ENCODE results near the gene TOMM34. TPM values are rescaled to one million over a fixed set of nuclear protein-coding genes. Genes with fewer than 3 reads are reported as not detected.

TOMM34 gene
- total RNA-seq, 8 experiments from 2014 or later, result 14.6 to 80.9 (median 23.6) TPM

GRCh38 chr20:44959082-44959637, 1.0 kb downstream of the TOMM34 start:
- Histone ChIP-seq H3K4me3 (peak overlapping the region; percentile 47 to 73 (median 68)), H3K4me1 (replicated peaks in 1 of 2) (peaks cover 7 to 8% of the 10 kb centered on the region in 2 donors), H3K27ac (no peak overlapping the region)
- WGBS, 10 experiments, result 0 to 46% (median 9%) methylated on average over 1 to 8 of the region's 8 CpGs
- in situ Hi-C loops (cut with MboI; ENCODE audit: low pct_unique_long_range_greater_than_20kb in 2 of 9, low sequenced_read_pairs in 9 of 9, unreplicated experiment in 9 of 9), result no loop called here
- no peak for ATAC-seq (replicated peaks in 6 of 8)

- no peak for ATAC-seq (replicated peaks in 6 of 8)
- Histone ChIP-seq H3K4me3 (no peak overlapping the region), H3K27ac (no peak overlapping the region), H3K4me1 (replicated peaks in 1 of 2) (peaks cover 7 to 8% of the 10 kb centered on the region in 2 donors)
- WGBS, 10 experiments, result 83 to 100% (median 96%) methylated on average over 2 to 8 of the region's 8 CpGs; no CpG with 5 or more reads in 1 of the 10 experiments
- in situ Hi-C loops (cut with MboI; ENCODE audit: low pct_unique_long_range_greater_than_20kb in 2 of 9, low sequenced_read_pairs in 9 of 9, unreplicated experiment in 9 of 9), result no loop called here
Observed at GRCh38 chr20:44958276-44958675, 1.9 kb downstream of the TOMM34 start.

- no peak for ATAC-seq (replicated peaks in 6 of 8)
- in situ Hi-C loops (cut with MboI; ENCODE audit: low pct_unique_long_range_greater_than_20kb in 2 of 9, low sequenced_read_pairs in 9 of 9, unreplicated experiment in 9 of 9), result no loop called here
- WGBS, 10 experiments, result 83 to 100% (median 90%) methylated on average over 1 to 3 of the region's 3 CpGs; no CpG with 5 or more reads in 2 of the 10 experiments
- H3K27ac ChIP-seq, result no peak overlapping the region
- H3K4me3 ChIP-seq, result no peak overlapping the region
- H3K4me1 ChIP-seq (replicated peaks in 1 of 2), result peaks cover 7 to 8% of the 10 kb centered on the region in 2 donors
Observed at GRCh38 chr20:44956410-44956809, 3.8 kb downstream of the TOMM34 start.

GRCh38 chr20:44955270-44955669, 4.9 kb downstream of the TOMM34 start:
- peaks cover 7 to 8% of the 10 kb centered on the region in 2 donors for H3K4me1 ChIP-seq (replicated peaks in 1 of 2)
- no peak for ATAC-seq (replicated peaks in 6 of 8)
- no peak overlapping the region for H3K27ac ChIP-seq
- WGBS, 10 experiments, result 92 to 100% (median 94%) methylated on average over 1 to 4 of the region's 4 CpGs; no CpG with 5 or more reads in 5 of the 10 experiments
- in situ Hi-C loops (cut with MboI; ENCODE audit: low pct_unique_long_range_greater_than_20kb in 2 of 9, low sequenced_read_pairs in 9 of 9, unreplicated experiment in 9 of 9), result no loop called here
- H3K4me3 ChIP-seq, result no peak overlapping the region

GRCh38 chr20:44954211-44954610, 6.0 kb downstream of the TOMM34 start:
- Histone ChIP-seq H3K27ac (no peak overlapping the region), H3K4me1 (replicated peaks in 1 of 2) (peaks cover 4 to 6% of the 10 kb centered on the region in 2 donors), H3K4me3 (no peak overlapping the region)
- WGBS, 10 experiments, result 91 to 100% (median 100%) methylated on average over 2 to 5 of the region's 5 CpGs; no CpG with 5 or more reads in 1 of the 10 experiments
- in situ Hi-C loops (cut with MboI; ENCODE audit: low pct_unique_long_range_greater_than_20kb in 2 of 9, low sequenced_read_pairs in 9 of 9, unreplicated experiment in 9 of 9), result no loop called here
- no peak for ATAC-seq (replicated peaks in 6 of 8)

- no peak for ATAC-seq (replicated peaks in 6 of 8)
- 50 to 100% (median 100%) methylated on average over 1 of the region's 1 CpG; no CpG with 5 or more reads in 3 of the 10 experiments for WGBS, 10 experiments
- in situ Hi-C loops (cut with MboI; ENCODE audit: low pct_unique_long_range_greater_than_20kb in 2 of 9, low sequenced_read_pairs in 9 of 9, unreplicated experiment in 9 of 9), result no loop called here
- no peak overlapping the region for H3K4me3 ChIP-seq
- no peak overlapping the region for H3K27ac ChIP-seq
- no peaks in the 10 kb centered on the region for H3K4me1 ChIP-seq (replicated peaks in 1 of 2)
Observed at GRCh38 chr20:44952731-44953130, 7.5 kb downstream of the TOMM34 start.

- Histone ChIP-seq H3K4me3 (no peak overlapping the region), H3K4me1 (replicated peaks in 1 of 2) (no peaks in the 10 kb centered on the region), H3K27ac (no peak overlapping the region)
- in situ Hi-C loops (cut with MboI; ENCODE audit: low pct_unique_long_range_greater_than_20kb in 2 of 9, low sequenced_read_pairs in 9 of 9, unreplicated experiment in 9 of 9), result no loop called here
- 100% methylated on average over 1 of the region's 1 CpG; no CpG with 5 or more reads in 5 of the 10 experiments for WGBS, 10 experiments
- no peak for ATAC-seq (replicated peaks in 6 of 8)
Observed at GRCh38 chr20:44950368-44950767, 9.8 kb downstream of the TOMM34 start.

- Histone ChIP-seq H3K4me3 (no peak overlapping the region), H3K4me1 (replicated peaks in 1 of 2) (no peaks in the 10 kb centered on the region), H3K27ac (no peak overlapping the region)
- ATAC-seq (replicated peaks in 6 of 8), result no peak
- in situ Hi-C loops (cut with MboI; ENCODE audit: low pct_unique_long_range_greater_than_20kb in 2 of 9, low sequenced_read_pairs in 9 of 9, unreplicated experiment in 9 of 9), result no loop called here
- WGBS, 10 experiments, result 0 to 100% (median 80%) methylated on average over 1 to 2 of the region's 2 CpGs; no CpG with 5 or more reads in 3 of the 10 experiments
Observed at GRCh38 chr20:44948513-44948912, 11.7 kb downstream of the TOMM34 start.

GRCh38 chr20:44948107-44948506, 12.1 kb downstream of the TOMM34 start:
- in situ Hi-C loops (cut with MboI; ENCODE audit: low pct_unique_long_range_greater_than_20kb in 2 of 9, low sequenced_read_pairs in 9 of 9, unreplicated experiment in 9 of 9), result no loop called here
- no peak overlapping the region for H3K27ac ChIP-seq
- no peak for ATAC-seq (replicated peaks in 6 of 8)
- no peaks in the 10 kb centered on the region for H3K4me1 ChIP-seq (replicated peaks in 1 of 2)
- H3K4me3 ChIP-seq, result no peak overlapping the region
- WGBS, 10 experiments, result 20 to 100% (median 100%) methylated on average over 1 to 5 of the region's 5 CpGs; no CpG with 5 or more reads in 1 of the 10 experiments

GRCh38 chr20:44946271-44946852, 13.8 kb downstream of the TOMM34 start:
- WGBS, 10 experiments, result 57 to 100% (median 95%) methylated on average over 1 to 2 of the region's 2 CpGs; no CpG with 5 or more reads in 6 of the 10 experiments
- Histone ChIP-seq H3K4me1 (replicated peaks in 1 of 2) (no peaks in the 10 kb centered on the region), H3K4me3 (no peak overlapping the region), H3K27ac (no peak overlapping the region)
- no peak for ATAC-seq (replicated peaks in 6 of 8)
- in situ Hi-C loops (cut with MboI; ENCODE audit: low pct_unique_long_range_greater_than_20kb in 2 of 9, low sequenced_read_pairs in 9 of 9, unreplicated experiment in 9 of 9), result no loop called here

- Histone ChIP-seq H3K27ac (no peak overlapping the region), H3K4me1 (replicated peaks in 1 of 2) (no peaks in the 10 kb centered on the region), H3K4me3 (no peak overlapping the region)
- no peak for ATAC-seq (replicated peaks in 6 of 8)
- in situ Hi-C loops (cut with MboI; ENCODE audit: low pct_unique_long_range_greater_than_20kb in 2 of 9, low sequenced_read_pairs in 9 of 9, unreplicated experiment in 9 of 9), result no loop called here
- WGBS, 10 experiments, result 18 to 100% (median 91%) methylated on average over 1 to 6 of the region's 6 CpGs; no CpG with 5 or more reads in 1 of the 10 experiments
Observed at GRCh38 chr20:44945261-44945660, 14.9 kb downstream of the TOMM34 start.

- Histone ChIP-seq H3K4me1 (replicated peaks in 1 of 2) (no peaks in the 10 kb centered on the region), H3K4me3 (no peak overlapping the region), H3K27ac (no peak overlapping the region)
- in situ Hi-C loops (cut with MboI; ENCODE audit: low pct_unique_long_range_greater_than_20kb in 2 of 9, low sequenced_read_pairs in 9 of 9, unreplicated experiment in 9 of 9), result no loop called here
- WGBS, 10 experiments, result 72 to 100% (median 90%) methylated on average over 1 to 3 of the region's 4 CpGs; no CpG with 5 or more reads in 2 of the 10 experiments
- no peak for ATAC-seq (replicated peaks in 6 of 8)
Observed at GRCh38 chr20:44943828-44944227, 16.4 kb downstream of the TOMM34 start.

- in situ Hi-C loops (cut with MboI; ENCODE audit: low pct_unique_long_range_greater_than_20kb in 2 of 9, low sequenced_read_pairs in 9 of 9, unreplicated experiment in 9 of 9), result no loop called here
Observed at GRCh38 chr20:44942264-44942973, 17.8 kb downstream of the TOMM34 start.

More at GRCh38 chr20:44942264-44942973, 17.8 kb downstream of the TOMM34 start:
- H3K4me1 ChIP-seq (replicated peaks in 1 of 2), result no peaks in the 10 kb centered on the region
- no peak overlapping the region for H3K4me3 ChIP-seq
- ATAC-seq (replicated peaks in 6 of 8), result peak in 2 of 8 experiments; percentile 24 to 38
- WGBS, 10 experiments, result 40 to 100% (median 75%) methylated on average over 1 to 3 of the region's 4 CpGs; no CpG with 5 or more reads in 3 of the 10 experiments
- H3K27ac ChIP-seq, result no peak overlapping the region
